Mesendoderm (in vitro differentiated cells): ENCODE results near the gene ACAP1.

Experiments
- DNase-seq: peaks from one replicate; pipeline ENCODE4 v3.0.0; 2013
- H2AK5ac ChIP-seq: 2 replicates; pipeline ENCODE4 v1.6.1; 2013; ENCODE audit warnings: low read length, inconsistent platforms
- H2BK120ac ChIP-seq: 2 replicates; pipeline ENCODE4 v1.6.1; 2013; ENCODE audit warnings: low read depth, mild to moderate bottlenecking, low read length, moderate library complexity, mixed read lengths
- H2BK15ac ChIP-seq: replicated peaks from 2 replicates; pipeline ENCODE4 v1.6.1; 2013; ENCODE audit warnings: low read depth, mild to moderate bottlenecking, moderate library complexity
- H2BK5ac ChIP-seq: 2 replicates; pipeline ENCODE4 v1.6.1; 2013; ENCODE audit warnings: low read length, inconsistent platforms
- H3K18ac ChIP-seq: 2 replicates; pipeline ENCODE4 v1.6.1; 2013; ENCODE audit warnings: mild to moderate bottlenecking, low read length, mixed read lengths
- H3K23ac ChIP-seq: one replicate; pipeline ENCODE4 v1.6.1; 2013; ENCODE audit warnings: low read length
- H3K27ac ChIP-seq: 2 replicates; pipeline ENCODE4 v1.5.1; 2013; ENCODE audit warnings: low read depth, mild to moderate bottlenecking, inconsistent platforms, low read length, moderate library complexity
- H3K27me3 ChIP-seq: 2 replicates; pipeline ENCODE4 v1.6.1; 2013; ENCODE audit warnings: low read length, control low read depth, mild to moderate bottlenecking, inconsistent platforms; ENCODE audit not compliant: insufficient read depth, poor library complexity
- H3K36me3 ChIP-seq: 2 replicates; pipeline ENCODE4 v1.6.1; 2013; ENCODE audit warnings: low read length, inconsistent platforms; ENCODE audit not compliant: control insufficient read depth, insufficient read depth
- H3K4ac ChIP-seq: one replicate; pipeline ENCODE4 v1.6.1; 2013; ENCODE audit warnings: low read depth, mild to moderate bottlenecking, low read length, moderate library complexity
- H3K4me1 ChIP-seq: 2 replicates; pipeline ENCODE4 v1.6.1; 2013; ENCODE audit warnings: low read depth, low read length, inconsistent platforms; ENCODE audit not compliant: control insufficient read depth
- H3K4me2 ChIP-seq: 2 replicates; pipeline ENCODE4 v1.6.1; 2013; ENCODE audit warnings: low read length
- H3K4me3 ChIP-seq: 2 replicates; pipeline ENCODE4 v1.5.1; 2013; ENCODE audit warnings: mild to moderate bottlenecking, low read length
- H3K56ac ChIP-seq: one replicate; pipeline ENCODE4 v1.6.1; 2013; ENCODE audit warnings: low read length
- H3K79me1 ChIP-seq: 2 replicates; pipeline ENCODE4 v1.6.1; 2013; ENCODE audit warnings: low read length, inconsistent platforms
- H3K79me2 ChIP-seq: 2 replicates; pipeline ENCODE4 v1.6.1; 2013; ENCODE audit warnings: mild to moderate bottlenecking, low read length; ENCODE audit not compliant: control insufficient read depth, insufficient read depth
- H3K9ac ChIP-seq: 2 replicates; pipeline ENCODE4 v1.6.1; 2013; ENCODE audit warnings: low read length, inconsistent platforms
- H4K5ac ChIP-seq: one replicate; pipeline ENCODE4 v1.6.1; 2013; ENCODE audit warnings: low read length
- H4K8ac ChIP-seq: one replicate; pipeline ENCODE4 v1.6.1; 2013; ENCODE audit warnings: low read depth, mild to moderate bottlenecking, control low read depth, low read length, moderate library complexity
- WGBS: extraction: QIAGEN DNeasy Blood & Tissue Kit; methylation state at CpG from one replicate; pipeline ENCODE4 v1.1.7; 2013; ENCODE audit warnings: low lambda C conversion rate, missing lambda C conversion rate; ENCODE audit not compliant: insufficient coverage; ENCODE audit errors: extremely low coverage; 5-methylcytosine and 5-hydroxymethylcytosine counted together

ACAP1 gene

GRCh38 chr17:7314719-7315569, 21.4 kb upstream of the ACAP1 start, which contains the start of gene GPS2:
Gene GPS2, minus strand, starts transcription at chr17:7315360. Its CDS starts 308 bp downstream, at chr17:7315052.
- WGBS = no CpG with 5 or more reads among the region's 95 CpGs
- Histone ChIP-seq H3K4me1 (peaks cover 3% of the 10 kb centered on the region), H3K27ac (peak within 1 kb of the TSS; percentile 79), H3K56ac (peak within 1 kb of the TSS; percentile 93), H4K5ac (no peak within 1 kb of the TSS), H3K18ac (peak within 1 kb of the TSS; percentile 62), H3K4me2 (peak within 1 kb of the TSS; percentile 69), H3K4me3 (peak within 1 kb of the TSS; percentile 74), H3K79me1 (peaks cover 18% of the 10 kb centered on the region), H4K8ac (no peak within 1 kb of the TSS), H2AK5ac (no peak within 1 kb of the TSS), H3K27me3 (no peaks in the 10 kb centered on the region), H2BK120ac (no peak within 1 kb of the TSS), H2BK5ac (no peak within 1 kb of the TSS), H3K23ac (peak within 1 kb of the TSS; percentile 56), H3K36me3 (peaks cover 17% of the 10 kb centered on the region), H2BK15ac (no peak within 1 kb of the TSS), H3K79me2 (peaks cover 19% of the 10 kb centered on the region), H3K4ac (no peak within 1 kb of the TSS), H3K9ac (peak within 1 kb of the TSS; percentile 72)
- peak; percentile 92 for DNase-seq

GRCh38 chr17:7315570-7316235, 20.6 kb upstream of the ACAP1 start:
- no peak for DNase-seq
- Histone ChIP-seq H3K36me3 (peaks cover 12% of the 10 kb centered on the region), H3K27ac (peak overlapping the region; percentile 51), H3K4ac (no peak overlapping the region), H3K9ac (peak overlapping the region; percentile 72), H2BK5ac (no peak overlapping the region), H3K27me3 (no peaks in the 10 kb centered on the region), H3K23ac (no peak overlapping the region), H3K4me2 (peak overlapping the region; percentile 69), H2AK5ac (no peak overlapping the region), H3K18ac (peak overlapping the region; percentile 62), H3K4me3 (peak overlapping the region; percentile 45), H4K5ac (no peak overlapping the region), H3K79me1 (peaks cover 11% of the 10 kb centered on the region), H2BK15ac (no peak overlapping the region), H3K4me1 (peaks cover 3% of the 10 kb centered on the region), H3K56ac (peak overlapping the region; percentile 83), H2BK120ac (no peak overlapping the region), H3K79me2 (peaks cover 12% of the 10 kb centered on the region), H4K8ac (no peak overlapping the region)
- WGBS = no CpG with 5 or more reads among the region's 30 CpGs

- Histone ChIP-seq H3K9ac (no peak overlapping the region), H3K79me1 (peaks cover 7% of the 10 kb centered on the region), H3K56ac (no peak overlapping the region), H3K18ac (no peak overlapping the region), H3K27me3 (no peaks in the 10 kb centered on the region), H3K27ac (no peak overlapping the region), H2BK15ac (no peak overlapping the region), H3K4me2 (no peak overlapping the region), H4K8ac (no peak overlapping the region), H3K4me3 (no peak overlapping the region), H3K79me2 (peaks cover 4% of the 10 kb centered on the region), H3K23ac (no peak overlapping the region), H3K4me1 (peaks cover 3% of the 10 kb centered on the region), H3K4ac (no peak overlapping the region), H4K5ac (no peak overlapping the region), H3K36me3 (peaks cover 10% of the 10 kb centered on the region), H2BK5ac (no peak overlapping the region), H2AK5ac (no peak overlapping the region), H2BK120ac (no peak overlapping the region)
- no CpG with 5 or more reads among the region's 16 CpGs for WGBS
- DNase-seq = no peak
Measured at GRCh38 chr17:7317161-7317803, 19.0 kb upstream of the ACAP1 start.

GRCh38 chr17:7318121-7318860, 18.0 kb upstream of the ACAP1 start:
- H3K79me2 ChIP-seq = peaks cover 4% of the 10 kb centered on the region
- H3K4ac ChIP-seq = no peak overlapping the region
- H2BK15ac ChIP-seq = no peak overlapping the region
- H3K9ac ChIP-seq = no peak overlapping the region
- no peak overlapping the region for H2BK5ac ChIP-seq
- peaks cover 3% of the 10 kb centered on the region for H3K4me1 ChIP-seq
- H2AK5ac ChIP-seq = no peak overlapping the region
- peaks cover 5% of the 10 kb centered on the region for H3K79me1 ChIP-seq
- H3K4me3 ChIP-seq = no peak overlapping the region
- H3K56ac ChIP-seq = no peak overlapping the region
- no peak overlapping the region for H4K8ac ChIP-seq
- H3K4me2 ChIP-seq = no peak overlapping the region
- no peak overlapping the region for H3K23ac ChIP-seq
- no peaks in the 10 kb centered on the region for H3K27me3 ChIP-seq
- H4K5ac ChIP-seq = no peak overlapping the region
- H3K36me3 ChIP-seq = peaks cover 14% of the 10 kb centered on the region
- DNase-seq = no peak
- H2BK120ac ChIP-seq = no peak overlapping the region
- H3K18ac ChIP-seq = no peak overlapping the region
- no CpG with 5 or more reads among the region's 13 CpGs for WGBS
- H3K27ac ChIP-seq = no peak overlapping the region

GRCh38 chr17:7321466-7321865, 14.9 kb upstream of the ACAP1 start:
- Histone ChIP-seq H3K4ac (no peak overlapping the region), H4K5ac (no peak overlapping the region), H3K79me2 (no peaks in the 10 kb centered on the region), H3K27me3 (no peaks in the 10 kb centered on the region), H2BK5ac (no peak overlapping the region), H2BK15ac (no peak overlapping the region), H3K18ac (no peak overlapping the region), H3K56ac (no peak overlapping the region), H3K27ac (no peak overlapping the region), H3K4me2 (no peak overlapping the region), H3K9ac (no peak overlapping the region), H3K4me3 (no peak overlapping the region), H3K36me3 (peaks cover 18% of the 10 kb centered on the region), H3K23ac (no peak overlapping the region), H2AK5ac (no peak overlapping the region), H3K4me1 (no peaks in the 10 kb centered on the region), H2BK120ac (no peak overlapping the region), H4K8ac (no peak overlapping the region), H3K79me1 (no peaks in the 10 kb centered on the region)
- no peak for DNase-seq
- no CpG with 5 or more reads among the region's 15 CpGs for WGBS
